ENCODE measurements around the gene TMTC4.
"Not testable (repeated sequence)": the region's sequence is repeated elsewhere in the genome, so short reads cannot be mapped to it uniquely, and the experiment has no call there.

Gene TMTC4

GRCh38 chr13:100584896-100585295, 89.7 kb downstream of the TMTC4 start:
- no peak for DNase-seq (ENCODE audit: low spot score)

GRCh38 chr13:100581504-100581903, 93.1 kb downstream of the TMTC4 start:
- no peak for DNase-seq (ENCODE audit: low spot score)

- DNase-seq (ENCODE audit: low spot score), result no peak
Observed at GRCh38 chr13:100581030-100581429, 93.6 kb downstream of the TMTC4 start.

GRCh38 chr13:100580045-100580444, 94.5 kb downstream of the TMTC4 start:
- DNase-seq (ENCODE audit: low spot score), result no peak

- not testable (repeated sequence) for DNase-seq (ENCODE audit: low spot score)
Observed at GRCh38 chr13:100577239-100577638, 97.4 kb downstream of the TMTC4 start.

- DNase-seq (ENCODE audit: low spot score), result peak; percentile 67
Observed at GRCh38 chr13:100573121-100573520, 101.5 kb downstream of the TMTC4 start.

- peak; percentile 58 for DNase-seq (ENCODE audit: low spot score)
Observed at GRCh38 chr13:100566543-100566942, 108.1 kb downstream of the TMTC4 start.

GRCh38 chr13:100565286-100565685, 109.3 kb downstream of the TMTC4 start:
- no peak for DNase-seq (ENCODE audit: low spot score)

- no peak for DNase-seq (ENCODE audit: low spot score)
Observed at GRCh38 chr13:100564444-100565223, 110.0 kb downstream of the TMTC4 start.

GRCh38 chr13:100563779-100564178, 110.8 kb downstream of the TMTC4 start:
- DNase-seq (ENCODE audit: low spot score), result no peak

GRCh38 chr13:100561599-100562204, 112.9 kb downstream of the TMTC4 start:
- no peak for DNase-seq (ENCODE audit: low spot score)

- DNase-seq (ENCODE audit: low spot score), result no peak
Observed at GRCh38 chr13:100561158-100561499, 113.5 kb downstream of the TMTC4 start.

GRCh38 chr13:100560498-100561157, 114.0 kb downstream of the TMTC4 start:
- no peak for DNase-seq (ENCODE audit: low spot score)

- no peak for DNase-seq (ENCODE audit: low spot score)
Observed at GRCh38 chr13:100559886-100560285, 114.7 kb downstream of the TMTC4 start.
